Upper lobe of left lung (tissue), 4 donors: ENCODE results near the gene QSOX1.

Experiments
- EP300 ChIP-seq, 4 donors: sonication (generic); formaldehyde crosslinking; IDR thresholded peaks; one replicate each; pipeline ENCODE4 v1.5.1; 2017; ENCODE audit warnings: antibody characterized with exemption in 4 of 4, control low read depth in 2 of 4
- POLR2A ChIP-seq, 4 donors: fragments of 450-650 bp; IDR thresholded peaks; one replicate each; pipeline ENCODE4 v1.5.1; 2016 to 2017; ENCODE audit warnings: antibody characterized with exemption in 4 of 4, mild to moderate bottlenecking in 2 of 4
- POLR2AphosphoS5 ChIP-seq, 2 donors: sonication (generic); formaldehyde crosslinking; IDR thresholded peaks; one replicate each; pipeline ENCODE4 v1.5.1; 2017; ENCODE audit warnings: antibody characterized with exemption in 2 of 2
- TF ChIP-seq, protein P1 (sequence below), 6 experiments: fragments of 450-650 bp in 4 of 6; fragments of 200-600 bp in 2 of 6; sonication (generic) in 2 of 6; IDR thresholded peaks; one replicate each; pipeline ENCODE4 v1.5.1; 2016 to 2019; ENCODE audit warnings: antibody characterized with exemption in 6 of 6

DNA sequence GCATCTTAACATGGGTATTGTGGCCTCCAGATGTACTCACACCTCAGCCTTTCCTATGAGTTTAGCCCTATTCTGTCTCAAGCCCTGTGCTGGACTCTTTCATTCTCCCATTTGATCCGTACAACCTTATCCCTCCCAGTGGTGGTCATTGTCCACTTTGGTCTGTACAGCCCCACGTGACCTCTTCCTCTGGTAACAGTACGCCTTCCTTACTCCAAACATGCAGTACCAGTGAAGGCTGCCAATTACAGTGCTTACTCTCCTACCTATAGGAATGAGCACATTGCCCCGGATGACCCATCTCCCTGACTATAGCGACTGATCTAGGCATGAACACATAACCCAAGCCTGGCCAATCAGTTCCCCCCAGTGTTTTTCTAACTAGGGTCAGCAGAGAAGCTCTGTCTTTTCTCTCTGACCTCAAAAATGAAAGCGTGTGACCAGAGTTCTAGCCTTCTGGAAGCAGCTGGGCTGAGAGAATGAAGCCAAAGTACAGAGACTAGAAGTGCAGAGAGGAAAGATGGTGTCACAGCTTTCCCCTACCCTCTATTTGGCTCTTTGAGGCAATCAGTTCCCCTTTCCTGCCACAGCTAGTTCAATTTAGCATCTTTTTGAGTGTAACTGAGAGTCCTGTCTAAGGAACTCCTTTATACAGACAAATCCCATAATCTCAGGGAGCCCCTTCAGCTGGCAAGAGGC, 9.9 kb upstream of the QSOX1 start:
- TF ChIP-seq, protein P1, sequence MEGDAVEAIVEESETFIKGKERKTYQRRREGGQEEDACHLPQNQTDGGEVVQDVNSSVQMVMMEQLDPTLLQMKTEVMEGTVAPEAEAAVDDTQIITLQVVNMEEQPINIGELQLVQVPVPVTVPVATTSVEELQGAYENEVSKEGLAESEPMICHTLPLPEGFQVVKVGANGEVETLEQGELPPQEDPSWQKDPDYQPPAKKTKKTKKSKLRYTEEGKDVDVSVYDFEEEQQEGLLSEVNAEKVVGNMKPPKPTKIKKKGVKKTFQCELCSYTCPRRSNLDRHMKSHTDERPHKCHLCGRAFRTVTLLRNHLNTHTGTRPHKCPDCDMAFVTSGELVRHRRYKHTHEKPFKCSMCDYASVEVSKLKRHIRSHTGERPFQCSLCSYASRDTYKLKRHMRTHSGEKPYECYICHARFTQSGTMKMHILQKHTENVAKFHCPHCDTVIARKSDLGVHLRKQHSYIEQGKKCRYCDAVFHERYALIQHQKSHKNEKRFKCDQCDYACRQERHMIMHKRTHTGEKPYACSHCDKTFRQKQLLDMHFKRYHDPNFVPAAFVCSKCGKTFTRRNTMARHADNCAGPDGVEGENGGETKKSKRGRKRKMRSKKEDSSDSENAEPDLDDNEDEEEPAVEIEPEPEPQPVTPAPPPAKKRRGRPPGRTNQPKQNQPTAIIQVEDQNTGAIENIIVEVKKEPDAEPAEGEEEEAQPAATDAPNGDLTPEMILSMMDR (IDR thresholded peaks at IDR 0.05) = no peak
- TF ChIP-seq EP300 (IDR thresholded peaks at IDR 0.05) (no peak), POLR2AphosphoS5 (IDR thresholded peaks at IDR 0.05) (no peak), POLR2A (IDR thresholded peaks at IDR 0.05) (no peak)
